HepG2 (cell line): ENCODE results near the gene PTH1R.

Source experiments
- HDAC2 ChIP-seq: sonication (generic); formaldehyde crosslinking; IDR thresholded peaks from 2 replicates; pipeline ENCODE4 v1.4.0; 2020; ENCODE audit warnings: missing genetic modification reagents
- SP1 ChIP-seq, 2 experiments: fragments of 450-650 bp in 1 of 2; sonication (generic) in 1 of 2; formaldehyde crosslinking in 1 of 2; IDR thresholded peaks; 2 replicates each; pipeline versions ENCODE4 v1.4.0 to v1.6.1; 2016 to 2020; ENCODE audit warnings: missing genetic modification reagents in 1 of 2
- TGIF2 ChIP-seq: IDR thresholded peaks from 2 replicates; pipeline ENCODE4 v1.6.1; 2016; ENCODE audit warnings: control low read depth, missing compliant biosample characterization
- THYN1 ChIP-seq: sonication (generic); formaldehyde crosslinking; IDR thresholded peaks from 2 replicates; pipeline ENCODE4 v1.8.1; 2023; ENCODE audit warnings: low read depth, mild to moderate bottlenecking, moderate library complexity, missing genetic modification reagents, borderline replicate concordance

DNA sequence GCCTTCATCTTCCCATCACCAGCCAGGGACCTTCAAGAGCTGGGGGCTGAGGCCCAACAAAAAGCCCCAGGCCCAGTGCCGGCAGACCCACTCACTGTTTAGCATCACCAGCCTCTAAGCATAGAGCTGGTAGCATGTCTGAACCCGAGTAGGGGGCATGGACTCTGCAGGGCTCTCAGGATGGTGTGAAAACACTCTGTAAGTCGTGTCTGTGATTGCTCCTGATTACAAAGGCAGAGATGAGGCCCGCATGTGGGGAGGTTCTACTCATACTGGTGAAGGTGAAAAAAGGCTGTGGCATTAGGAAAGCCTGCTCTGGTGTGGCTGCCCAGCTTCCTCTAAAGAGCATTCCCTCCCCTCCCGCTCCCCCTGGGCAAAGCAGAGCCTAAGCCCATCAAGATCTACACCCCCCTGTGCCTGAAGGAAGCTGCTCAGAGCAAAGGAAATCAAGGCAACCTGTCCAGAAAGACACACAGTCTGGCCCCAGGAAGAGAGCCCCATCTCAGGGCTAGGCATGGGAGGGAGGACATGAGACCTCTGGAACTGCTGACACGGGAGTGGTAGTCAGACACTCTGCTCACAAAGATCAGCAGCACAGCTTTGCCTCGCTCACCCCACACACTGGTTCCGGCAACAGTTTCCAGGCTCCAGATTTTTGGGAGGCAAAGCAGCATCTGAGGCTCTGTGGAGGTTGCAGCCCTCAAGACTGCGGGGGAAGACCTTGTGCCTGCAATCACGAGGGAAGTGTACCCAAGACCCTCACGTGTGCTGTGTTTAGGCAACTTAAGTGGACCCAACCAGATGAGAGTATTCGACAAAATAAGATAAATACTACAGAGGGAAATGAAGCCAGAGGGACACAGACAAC, 62.3 kb downstream of the PTH1R start:
- TF ChIP-seq HDAC2 (CRISPR knock-in tag) (no peak), SP1 (IDR thresholded peaks at IDR 0.05) (no peak), SP1 (CRISPR knock-in tag; IDR thresholded peaks at IDR 0.05) (no peak), TGIF2 (CRISPR knock-in tag) (no peak), THYN1 (CRISPR knock-in tag) (no peak)
